ENCODE measurements around the gene PADI2.

DNA sequence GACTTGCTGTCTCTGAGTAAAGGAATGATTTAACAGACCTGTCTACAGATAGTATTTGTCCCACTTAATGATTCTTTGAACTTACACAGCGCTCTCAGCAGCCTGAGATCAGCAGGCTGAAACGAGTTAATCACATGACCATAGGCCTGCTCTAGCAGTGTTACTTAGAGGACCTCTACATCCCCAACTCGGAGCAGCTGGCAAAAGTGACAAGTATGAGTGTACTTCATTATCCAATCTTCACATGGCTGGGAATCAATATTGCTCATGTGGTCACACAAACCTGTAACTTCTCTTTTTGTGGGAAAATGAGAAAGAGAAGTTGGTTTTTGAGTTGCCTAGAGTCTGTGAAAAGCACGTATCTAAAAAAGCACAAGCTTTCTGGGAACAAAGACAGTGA, 96.1 kb downstream of the PADI2 start:
- TF ChIP-seq EZH2 (IDR thresholded peaks at IDR 0.05; ENCODE audit: borderline replicate concordance, low read depth, low read length, poor library complexity, severe bottlenecking) = no peak
- TF ChIP-seq CTCF (conservative IDR thresholded peaks at IDR 0.05; ENCODE audit: low read depth, low read length) = no peak
